Spleen (tissue), 7 donors: ENCODE data around the gene SRSF5.

Source experiments
- POLR2A ChIP-seq, 3 donors: fragments of 450-650 bp; IDR thresholded peaks; one replicate each; pipeline ENCODE4 v1.5.1; 2017; ENCODE audit warnings: antibody characterized with exemption in 3 of 3, mild to moderate bottlenecking in 1 of 3
- POLR2AphosphoS5 ChIP-seq, 3 donors: sonication (generic); formaldehyde crosslinking; IDR thresholded peaks; one replicate each; pipeline ENCODE4 v1.5.1; 2017; ENCODE audit warnings: antibody characterized with exemption in 3 of 3
- TF ChIP-seq, protein P1 (sequence below), 11 experiments: fragments of 200-600 bp in 7 of 11; fragments of 450-650 bp in 4 of 11; sonication (generic) in 4 of 11; IDR thresholded peaks in 8 of 11; conservative IDR thresholded peaks in 3 of 11; 1 replicate in 7 of 11; 2 replicates in 4 of 11; pipeline versions ENCODE4 v1.4.0 to v1.8.0; 2016 to 2021; ENCODE audit warnings: antibody characterized with exemption in 11 of 11, inconsistent platforms in 4 of 11, mild to moderate bottlenecking in 1 of 11
- donor health status: DM: no; HTN: no; CAD: no; lungs with moderate emphysema.
- donor health status: DM: no; HTN: no; CAD: no.
- donor health status: DM: no; HTN: no; CAD: no.

DNA sequence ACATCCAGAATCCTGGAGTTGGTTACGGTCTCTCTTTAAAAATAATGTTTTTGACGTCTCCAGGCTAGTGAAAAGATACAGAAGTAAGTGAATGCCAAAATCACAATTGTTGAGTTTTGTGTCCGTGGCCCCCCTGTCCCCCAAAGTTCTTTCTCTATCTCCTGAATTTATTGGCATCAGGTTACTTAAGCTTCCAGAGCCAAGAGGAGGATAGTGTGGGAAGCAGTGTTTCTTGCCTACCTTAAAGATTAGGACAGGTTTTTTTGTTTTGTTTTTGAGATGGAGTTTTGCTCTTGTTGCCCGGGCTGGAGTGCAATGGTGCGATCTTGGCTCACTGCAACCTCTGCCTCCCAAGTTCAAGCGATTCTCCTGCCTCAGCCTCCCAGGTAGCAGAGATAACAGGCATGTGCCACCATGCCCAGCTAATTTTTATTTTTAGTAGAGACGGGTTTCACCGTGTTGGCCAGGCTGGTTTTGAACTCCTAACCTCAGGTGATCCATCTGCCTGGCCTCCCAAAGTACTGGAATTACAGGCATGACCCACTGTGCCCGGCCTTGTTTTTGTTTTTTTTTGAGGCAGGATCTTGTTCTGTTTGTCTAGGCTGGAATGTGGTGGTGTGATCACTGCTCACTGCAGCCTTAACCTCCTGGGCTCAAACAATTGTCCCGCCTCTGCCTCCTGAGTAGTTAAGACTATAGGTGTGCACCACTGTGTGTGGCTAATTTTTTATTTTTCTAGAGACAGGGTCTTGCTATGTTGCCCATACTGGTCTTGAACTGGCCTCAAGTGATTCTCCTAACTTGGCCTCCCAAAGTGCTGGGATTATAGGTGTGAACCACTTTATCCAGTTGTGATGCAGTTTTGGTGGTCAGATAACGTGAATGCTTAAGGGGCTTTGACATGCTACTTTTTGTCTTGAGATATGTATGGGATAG, 5.4 kb downstream of the SRSF5 start:
- TF ChIP-seq, protein P1, sequence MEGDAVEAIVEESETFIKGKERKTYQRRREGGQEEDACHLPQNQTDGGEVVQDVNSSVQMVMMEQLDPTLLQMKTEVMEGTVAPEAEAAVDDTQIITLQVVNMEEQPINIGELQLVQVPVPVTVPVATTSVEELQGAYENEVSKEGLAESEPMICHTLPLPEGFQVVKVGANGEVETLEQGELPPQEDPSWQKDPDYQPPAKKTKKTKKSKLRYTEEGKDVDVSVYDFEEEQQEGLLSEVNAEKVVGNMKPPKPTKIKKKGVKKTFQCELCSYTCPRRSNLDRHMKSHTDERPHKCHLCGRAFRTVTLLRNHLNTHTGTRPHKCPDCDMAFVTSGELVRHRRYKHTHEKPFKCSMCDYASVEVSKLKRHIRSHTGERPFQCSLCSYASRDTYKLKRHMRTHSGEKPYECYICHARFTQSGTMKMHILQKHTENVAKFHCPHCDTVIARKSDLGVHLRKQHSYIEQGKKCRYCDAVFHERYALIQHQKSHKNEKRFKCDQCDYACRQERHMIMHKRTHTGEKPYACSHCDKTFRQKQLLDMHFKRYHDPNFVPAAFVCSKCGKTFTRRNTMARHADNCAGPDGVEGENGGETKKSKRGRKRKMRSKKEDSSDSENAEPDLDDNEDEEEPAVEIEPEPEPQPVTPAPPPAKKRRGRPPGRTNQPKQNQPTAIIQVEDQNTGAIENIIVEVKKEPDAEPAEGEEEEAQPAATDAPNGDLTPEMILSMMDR (IDR thresholded peaks at IDR 0.05 in 8 of 11, conservative IDR thresholded peaks at IDR 0.05 in 3 of 11) = no peak
- TF ChIP-seq POLR2A (IDR thresholded peaks at IDR 0.05) (no peak), POLR2AphosphoS5 (IDR thresholded peaks at IDR 0.05) (peak in 2 of 3 donors; percentile 25 to 47)
